Liver (tissue), 9 donors: ENCODE measurements around the gene GAS2L1. TPM values are rescaled to one million over a fixed set of nuclear protein-coding genes. Genes with fewer than 3 reads are reported as not detected.

ENCODE experiments used
- DNase-seq: peaks from one replicate; pipeline ENCODE4 v3.0.0-alpha.2; 2017; ENCODE audit warnings: low spot score
- H3K27ac ChIP-seq, 2 donors: one replicate each; pipeline ENCODE4 v1.7.0; 2013; ENCODE audit warnings: inconsistent platforms in 2 of 2, low read length in 2 of 2, control low read depth in 1 of 2, low read depth in 1 of 2, mild to moderate bottlenecking in 1 of 2
- H3K27me3 ChIP-seq, 4 donors: one replicate each; pipeline versions ENCODE4 v1.6.1 to v1.7.0; 2013; ENCODE audit warnings: low read length in 3 of 4, inconsistent platforms in 1 of 4, mild to moderate bottlenecking in 1 of 4, moderate library complexity in 1 of 4; ENCODE audit not compliant: control insufficient read depth in 4 of 4, insufficient read depth in 4 of 4
- H3K36me3 ChIP-seq, 4 donors: one replicate each; pipeline versions ENCODE4 v1.6.1 to v1.7.0; 2013; ENCODE audit warnings: low read length in 3 of 4, mild to moderate bottlenecking in 3 of 4, low read depth in 1 of 4, moderate library complexity in 1 of 4; ENCODE audit not compliant: control insufficient read depth in 4 of 4, insufficient read depth in 3 of 4
- H3K4me1 ChIP-seq, 4 donors: one replicate each; pipeline versions ENCODE4 v1.6.1 to v1.7.0; 2013; ENCODE audit warnings: low read length in 3 of 4, mild to moderate bottlenecking in 3 of 4, moderate library complexity in 1 of 4; ENCODE audit not compliant: control insufficient read depth in 4 of 4, insufficient read depth in 4 of 4
- H3K4me3 ChIP-seq, 3 donors: one replicate each; pipeline versions ENCODE4 v1.6.1 to v1.7.0; 2013; ENCODE audit warnings: low read length in 3 of 3, control low read depth in 1 of 3, low read depth in 1 of 3, mild to moderate bottlenecking in 1 of 3
- H3K9ac ChIP-seq, 2 donors: one replicate each; pipeline ENCODE4 v1.7.0; 2013; ENCODE audit warnings: low read length in 2 of 2, mild to moderate bottlenecking in 2 of 2, moderate library complexity in 2 of 2, control low read depth in 1 of 2, low read depth in 1 of 2
- H3K9me3 ChIP-seq, 4 donors: one replicate each; pipeline versions ENCODE4 v1.6.1 to v1.7.0; 2013; ENCODE audit warnings: low read length in 3 of 4; ENCODE audit not compliant: control insufficient read depth in 4 of 4
- ATF3 ChIP-seq: IDR thresholded peaks from 2 replicates; pipeline ENCODE4 v1.6.1; 2016; ENCODE audit warnings: antibody characterized with exemption
- CTCF ChIP-seq: fragments of 150-350 bp; IDR thresholded peaks from 2 replicates; pipeline ENCODE4 v1.5.1; 2017; ENCODE audit warnings: improper control_type of control experiment, low read depth, low read length; ENCODE audit not compliant: missing input control
- FOXA2 ChIP-seq: IDR thresholded peaks from 2 replicates; pipeline ENCODE4 v1.6.1; 2016; ENCODE audit warnings: antibody characterized with exemption
- GABPA ChIP-seq, 2 donors: IDR thresholded peaks in 1 of 2; conservative IDR thresholded peaks in 1 of 2; 2 replicates each; pipeline ENCODE4 v1.6.1; 2016; ENCODE audit warnings: antibody characterized with exemption in 2 of 2, mild to moderate bottlenecking in 1 of 2, moderate library complexity in 1 of 2
- HNF4G ChIP-seq: IDR thresholded peaks from 2 replicates; pipeline ENCODE4 v1.6.1; 2016; ENCODE audit warnings: antibody characterized with exemption
- JUND ChIP-seq, 2 donors: IDR thresholded peaks; 2 replicates each; pipeline ENCODE4 v1.6.1; 2016; ENCODE audit warnings: antibody characterized with exemption in 2 of 2
- MAX ChIP-seq: IDR thresholded peaks from 2 replicates; pipeline ENCODE4 v1.6.1; 2016; ENCODE audit warnings: antibody characterized with exemption
- NR2F2 ChIP-seq: IDR thresholded peaks from 2 replicates; pipeline ENCODE4 v1.6.1; 2016; ENCODE audit warnings: antibody characterized with exemption
- RAD21 ChIP-seq, 2 donors: IDR thresholded peaks; 2 replicates each; pipeline ENCODE4 v1.6.1; 2016; ENCODE audit warnings: antibody characterized with exemption in 2 of 2, mild to moderate bottlenecking in 2 of 2
- REST ChIP-seq: IDR thresholded peaks from 2 replicates; pipeline ENCODE4 v1.6.1; 2016; ENCODE audit warnings: antibody characterized with exemption, mild to moderate bottlenecking
- RXRA ChIP-seq, 2 donors: IDR thresholded peaks; 2 replicates each; pipeline ENCODE4 v1.6.1; 2017 to 2018; ENCODE audit warnings: antibody characterized with exemption in 2 of 2, mild to moderate bottlenecking in 1 of 2
- SP1 ChIP-seq: IDR thresholded peaks from 2 replicates; pipeline ENCODE4 v1.6.1; 2018; ENCODE audit warnings: antibody characterized with exemption, mild to moderate bottlenecking
- TAF1 ChIP-seq: conservative IDR thresholded peaks from 2 replicates; pipeline ENCODE4 v1.6.1; 2016; ENCODE audit warnings: antibody characterized with exemption, mild to moderate bottlenecking
- YY1 ChIP-seq: IDR thresholded peaks from 2 replicates; pipeline ENCODE4 v1.6.1; 2016; ENCODE audit warnings: antibody characterized with exemption, mild to moderate bottlenecking
- WGBS: extraction: QIAGEN DNeasy Blood & Tissue Kit; methylation state at CpG from one replicate; pipeline ENCODE4 v1.1.7; 2013; 5-methylcytosine and 5-hydroxymethylcytosine counted together
- polyA plus RNA-seq, 2 donors: library from polyadenylated mRNA; stranded (reverse) in 1 of 2; unstranded in 1 of 2; fragments of 200-250 nt in 1 of 2; fragments of >200 nt in 1 of 2; fragmentation: Nextera tagmentation in 1 of 2; extraction: Ambion mirVana in 1 of 2; gene quantifications; one replicate each; pipeline versions ENCODE4 v1.2.1 to v1.2.3, GENCODE V29; 2013 to 2015
- total RNA-seq, 2 donors: library from RNA; depleted of rRNA; stranded (reverse); fragments of >200 nt; gene quantifications; one replicate each; pipeline ENCODE4 v1.2.3, GENCODE V29; 2014
- donor health status: healthy.
- donor health status: healthy.
- donor health status: healthy.
- donor health status: healthy.
- donor health status: healthy.

Gene GAS2L1
- total and polyA plus RNA-seq, 4 donors: 4.0 to 11.4 (median 8.9) TPM

GRCh38 chr22:29337631-29338284 is 31.3 kb downstream of the GAS2L1 start:
- no peak overlapping the region for H3K4me3 ChIP-seq
- TF ChIP-seq JUND (IDR thresholded peaks at IDR 0.05) (no peak), FOXA2 (no peak), TAF1 (no peak), HNF4G (no peak), GABPA (IDR thresholded peaks at IDR 0.05 in 1 of 2, conservative IDR thresholded peaks at IDR 0.05 in 1 of 2) (no peak), YY1 (no peak)
- H3K27ac ChIP-seq: peak overlapping the region; percentile 84 to 94
- no peaks in the 10 kb centered on the region for H3K27me3 ChIP-seq
- H3K9me3 ChIP-seq: no peaks in the 10 kb centered on the region
- H3K9ac ChIP-seq: no peak overlapping the region
- 91% methylated on average over 12 of the region's 12 CpGs for WGBS
- peaks cover 5 to 45% (median 37%) of the 10 kb centered on the region in 4 donors for H3K4me1 ChIP-seq
- peaks cover 12 to 40% (median 19%) of the 10 kb centered on the region in 4 donors for H3K36me3 ChIP-seq
- no peak for DNase-seq

GRCh38 chr22:29338398-29338797 is 31.9 kb downstream of the GAS2L1 start:
- H3K27ac ChIP-seq: no peak overlapping the region
- DNase-seq: no peak
- 87% methylated on average over 6 of the region's 6 CpGs for WGBS
- peaks cover 5 to 45% (median 37%) of the 10 kb centered on the region in 4 donors for H3K4me1 ChIP-seq
- H3K36me3 ChIP-seq: peaks cover 12 to 41% (median 19%) of the 10 kb centered on the region in 4 donors
- H3K9ac ChIP-seq: no peak overlapping the region
- H3K27me3 ChIP-seq: no peaks in the 10 kb centered on the region
- TF ChIP-seq HNF4G (no peak), MAX (no peak), JUND (IDR thresholded peaks at IDR 0.05) (no peak)
- H3K9me3 ChIP-seq: no peaks in the 10 kb centered on the region
- H3K4me3 ChIP-seq: no peak overlapping the region

GRCh38 chr22:29339381-29340235 is 33.2 kb downstream of the GAS2L1 start:
- H3K36me3 ChIP-seq: peaks cover 12 to 39% (median 19%) of the 10 kb centered on the region in 4 donors
- no peaks in the 10 kb centered on the region for H3K9me3 ChIP-seq
- no peak overlapping the region for H3K9ac ChIP-seq
- no peak overlapping the region for H3K4me3 ChIP-seq
- peaks cover 8 to 51% (median 41%) of the 10 kb centered on the region in 4 donors for H3K4me1 ChIP-seq
- TF ChIP-seq GABPA (IDR thresholded peaks at IDR 0.05 in 1 of 2, conservative IDR thresholded peaks at IDR 0.05 in 1 of 2) (no peak), CTCF (no peak), YY1 (no peak), SP1 (no peak), REST (no peak), NR2F2 (no peak), RXRA (IDR thresholded peaks at IDR 0.05) (no peak), JUND (IDR thresholded peaks at IDR 0.05) (no peak), RAD21 (IDR thresholded peaks at IDR 0.05) (no peak), FOXA2 (no peak), ATF3 (no peak), HNF4G (no peak)
- WGBS: 97% methylated on average over 23 of the region's 23 CpGs
- no peak for DNase-seq
- no peak overlapping the region for H3K27ac ChIP-seq
- no peaks in the 10 kb centered on the region for H3K27me3 ChIP-seq
